ENCODE results near the gene AMHR2. TPM values are rescaled to one million over a fixed set of nuclear protein-coding genes. Genes with fewer than 3 reads are reported as not detected.

The AMHR2 gene
- total RNA-seq, 1 donor from 2014 or later = not detected

DNA sequence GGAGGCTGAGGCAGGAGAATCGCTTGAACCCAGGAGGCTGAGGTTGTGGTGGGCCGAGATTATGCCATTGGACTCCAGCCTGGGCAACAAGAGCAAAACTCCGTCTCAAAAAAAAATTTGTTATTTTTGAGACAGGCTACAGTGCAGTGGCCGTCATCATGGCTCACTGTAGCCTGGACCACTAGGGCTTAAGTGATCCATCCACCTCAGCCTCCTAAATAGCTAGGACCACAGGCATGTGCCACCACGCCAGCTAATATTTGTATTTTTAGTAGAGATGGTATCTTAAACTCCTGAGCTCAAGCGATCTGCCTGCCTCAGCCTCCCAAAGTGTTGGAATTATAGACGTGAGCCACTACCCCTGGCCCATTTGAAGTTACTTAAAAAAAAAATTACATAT lies 27.3 kb downstream of the AMHR2 start:
- peaks cover 28% of the 10 kb centered on the region for H3K36me3 Mint-ChIP-seq
- H3F3A ChIP-seq (ENCODE audit: low read depth) = peaks cover 50% of the 10 kb centered on the region
- no peak for DNase-seq (ENCODE audit: low spot score)
- peaks cover 24% of the 10 kb centered on the region for H3K4me1 Mint-ChIP-seq
- no peaks in the 10 kb centered on the region for H3K27me3 Mint-ChIP-seq (ENCODE audit: insufficient read depth, low read depth)
- H3K4me2 ChIP-seq = no peak overlapping the region
- no peak overlapping the region for H3K9ac ChIP-seq
- H3K4me3 Mint-ChIP-seq = no peak overlapping the region
- no peaks in the 10 kb centered on the region for H3K9me3 Mint-ChIP-seq
- H3K27me3 ChIP-seq = no peaks in the 10 kb centered on the region
- H4K20me1 ChIP-seq (ENCODE audit: low read depth) = peaks cover 34% of the 10 kb centered on the region
- TF ChIP-seq EZH2 (IDR thresholded peaks at IDR 0.05) (no peak), EZH2phosphoT487 (IDR thresholded peaks at IDR 0.05) (no peak), CTCF (IDR thresholded peaks at IDR 0.05) (no peak)
- peaks cover 38% of the 10 kb centered on the region for H3K79me2 ChIP-seq (ENCODE audit: low read depth)
- peaks cover 15% of the 10 kb centered on the region for H3K36me3 ChIP-seq
- H3K4me3 ChIP-seq = no peak overlapping the region
- no peak overlapping the region for H2AFZ ChIP-seq (replicated peaks)
- H3K9me3 ChIP-seq (ENCODE audit: low read depth) = no peaks in the 10 kb centered on the region
- H3K4me1 ChIP-seq = peaks cover 29% of the 10 kb centered on the region
- no peak overlapping the region for H3K27ac Mint-ChIP-seq
- no peak overlapping the region for H3K27ac ChIP-seq

DNA sequence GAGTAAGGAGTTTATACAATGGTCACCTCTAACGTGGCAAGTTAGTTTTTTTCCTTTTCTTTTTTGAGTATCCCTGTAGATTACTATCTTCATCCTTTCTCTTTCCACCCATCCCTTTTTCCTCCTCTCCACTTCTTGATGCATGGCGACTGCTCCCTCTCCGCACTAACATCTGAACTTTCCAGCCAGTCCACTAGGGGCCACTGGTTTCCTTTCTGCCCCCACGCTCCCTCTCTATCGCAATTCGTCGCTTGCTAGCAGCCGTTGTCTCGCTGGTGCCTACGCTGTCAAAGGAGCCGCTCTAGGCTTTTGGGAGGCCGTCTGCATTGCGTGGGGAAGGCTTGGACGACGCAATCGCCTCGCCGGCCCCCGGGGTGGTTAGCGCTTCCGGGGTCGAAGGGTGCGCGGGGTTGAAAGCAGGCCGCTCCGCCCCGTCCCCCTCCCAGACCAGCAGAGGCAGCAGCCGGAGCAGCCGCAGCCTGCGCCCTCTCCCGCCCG lies 28.1 kb downstream of the AMHR2 start, which contains the start of gene PCBP2:
PCBP2 (plus strand) TSS at position 442 of the 498 bp plus-strand sequence. CDS start 2,699 bp downstream, outside the sequence.
- Histone ChIP-seq H2AFZ (replicated peaks) (peak within 1 kb of the TSS; percentile 45), H3K4me3 (peak within 1 kb of the TSS; percentile 86), H3K4me2 (peak within 1 kb of the TSS; percentile 98), H3F3A (ENCODE audit: low read depth) (peaks cover 58% of the 10 kb centered on the region), H3K27me3 (no peaks in the 10 kb centered on the region), H3K9ac (peak within 1 kb of the TSS; percentile 99), H4K20me1 (ENCODE audit: low read depth) (peaks cover 42% of the 10 kb centered on the region), H3K9me3 (ENCODE audit: low read depth) (no peaks in the 10 kb centered on the region), H3K27ac (peak within 1 kb of the TSS; percentile 99), H3K79me2 (ENCODE audit: low read depth) (peaks cover 46% of the 10 kb centered on the region), H3K4me1 (peaks cover 29% of the 10 kb centered on the region), H3K36me3 (peaks cover 23% of the 10 kb centered on the region)
- Mint-ChIP-seq H3K4me1 (peaks cover 26% of the 10 kb centered on the region), H3K4me3 (peak within 1 kb of the TSS; percentile 98), H3K27me3 (ENCODE audit: insufficient read depth, low read depth) (no peaks in the 10 kb centered on the region), H3K27ac (peak within 1 kb of the TSS; percentile 99), H3K9me3 (no peaks in the 10 kb centered on the region), H3K36me3 (peaks cover 32% of the 10 kb centered on the region)
- TF ChIP-seq EZH2 (IDR thresholded peaks at IDR 0.05) (no peak), CTCF (IDR thresholded peaks at IDR 0.05) (peak; percentile 91)
- DNase-seq (ENCODE audit: low spot score) = peak; percentile 100

GRCh38 chr12:53452159-53453077 lies 28.8 kb downstream of the AMHR2 start:
- no peaks in the 10 kb centered on the region for H3K27me3 Mint-ChIP-seq (ENCODE audit: insufficient read depth, low read depth)
- H3K27me3 ChIP-seq = no peaks in the 10 kb centered on the region
- DNase-seq (ENCODE audit: low spot score) = peak; percentile 95
- H3K36me3 Mint-ChIP-seq = peaks cover 35% of the 10 kb centered on the region
- H4K20me1 ChIP-seq (ENCODE audit: low read depth) = peaks cover 49% of the 10 kb centered on the region
- peak overlapping the region; percentile 99 for H3K27ac ChIP-seq
- no peaks in the 10 kb centered on the region for H3K9me3 ChIP-seq (ENCODE audit: low read depth)
- H3K4me3 ChIP-seq = peak overlapping the region; percentile 86
- peak overlapping the region; percentile 98 for H3K4me2 ChIP-seq
- H3K4me1 ChIP-seq = peaks cover 29% of the 10 kb centered on the region
- peaks cover 53% of the 10 kb centered on the region for H3K79me2 ChIP-seq (ENCODE audit: low read depth)
- H3K9ac ChIP-seq = peak overlapping the region; percentile 99
- peak; percentile 57 for TF ChIP-seq CTCF (IDR thresholded peaks at IDR 0.05)
- TF ChIP-seq EZH2 (IDR thresholded peaks at IDR 0.05) = no peak
- no peak for TF ChIP-seq EZH2phosphoT487 (IDR thresholded peaks at IDR 0.05)
- peaks cover 30% of the 10 kb centered on the region for H3K4me1 Mint-ChIP-seq
- H3K27ac Mint-ChIP-seq = peak overlapping the region; percentile 99
- no peaks in the 10 kb centered on the region for H3K9me3 Mint-ChIP-seq
- H3K36me3 ChIP-seq = peaks cover 24% of the 10 kb centered on the region
- H3F3A ChIP-seq (ENCODE audit: low read depth) = peaks cover 65% of the 10 kb centered on the region
- H3K4me3 Mint-ChIP-seq = peak overlapping the region; percentile 98
- no peak overlapping the region for H2AFZ ChIP-seq (replicated peaks)

All from neural progenitor cell (in vitro differentiated cells).